Activated CD4-positive, alpha-beta memory T cell treated with anti-CD3 and anti-CD28 coated beads, Interleukin-2, amount 10 ng/mL, durations not matched to agents 7 days and 5 days (primary cell): Measurements from ENCODE around the gene TRPC5OS. TPM values are rescaled to one million over a fixed set of nuclear protein-coding genes. Genes with fewer than 3 reads are reported as not detected.

Source experiments
- CTCF ChIA-PET: fragments of 350-600 bp; sonication (Branson Sonifier 250); formaldehyde crosslinking; loops from one replicate; lab custom pipeline; 2021; ENCODE audit warnings: antibody characterized with exemption, inconsistent platforms; lab: Charles Lee
- POLR2A ChIA-PET: fragments of 350-600 bp; sonication (Branson Sonifier 250); formaldehyde crosslinking; loops from one replicate; lab custom pipeline; 2021; ENCODE audit warnings: antibody characterized with exemption; lab: Charles Lee
- DNase-seq: peaks from one replicate; pipeline ENCODE4 v3.0.0-alpha.2; 2020
- H3K27ac Mint-ChIP-seq: one replicate; pipeline ENCODE4 v1.8.0; 2021; ENCODE audit warnings: mild to moderate bottlenecking, mixed read lengths
- H3K27me3 Mint-ChIP-seq: one replicate; pipeline ENCODE4 v1.8.0; 2021; ENCODE audit warnings: mixed read lengths
- H3K36me3 Mint-ChIP-seq: one replicate; pipeline ENCODE4 v1.8.0; 2021; ENCODE audit warnings: low read depth, mixed read lengths
- H3K4me1 Mint-ChIP-seq: one replicate; pipeline ENCODE4 v1.8.0; 2021; ENCODE audit warnings: mixed read lengths
- H3K4me3 Mint-ChIP-seq: one replicate; pipeline ENCODE4 v1.8.0; 2021; ENCODE audit warnings: mild to moderate bottlenecking, mixed read lengths
- H3K9me3 Mint-ChIP-seq: one replicate; pipeline ENCODE4 v1.8.0; 2021; ENCODE audit warnings: mixed read lengths
- total RNA-seq, 2 experiments: library from RNA; stranded (reverse); gene quantifications; one replicate each; pipeline ENCODE4 v1.2.3, GENCODE V29; 2021

Gene TRPC5OS
- total RNA-seq, 2 experiments from 2014 or later: not detected

DNA sequence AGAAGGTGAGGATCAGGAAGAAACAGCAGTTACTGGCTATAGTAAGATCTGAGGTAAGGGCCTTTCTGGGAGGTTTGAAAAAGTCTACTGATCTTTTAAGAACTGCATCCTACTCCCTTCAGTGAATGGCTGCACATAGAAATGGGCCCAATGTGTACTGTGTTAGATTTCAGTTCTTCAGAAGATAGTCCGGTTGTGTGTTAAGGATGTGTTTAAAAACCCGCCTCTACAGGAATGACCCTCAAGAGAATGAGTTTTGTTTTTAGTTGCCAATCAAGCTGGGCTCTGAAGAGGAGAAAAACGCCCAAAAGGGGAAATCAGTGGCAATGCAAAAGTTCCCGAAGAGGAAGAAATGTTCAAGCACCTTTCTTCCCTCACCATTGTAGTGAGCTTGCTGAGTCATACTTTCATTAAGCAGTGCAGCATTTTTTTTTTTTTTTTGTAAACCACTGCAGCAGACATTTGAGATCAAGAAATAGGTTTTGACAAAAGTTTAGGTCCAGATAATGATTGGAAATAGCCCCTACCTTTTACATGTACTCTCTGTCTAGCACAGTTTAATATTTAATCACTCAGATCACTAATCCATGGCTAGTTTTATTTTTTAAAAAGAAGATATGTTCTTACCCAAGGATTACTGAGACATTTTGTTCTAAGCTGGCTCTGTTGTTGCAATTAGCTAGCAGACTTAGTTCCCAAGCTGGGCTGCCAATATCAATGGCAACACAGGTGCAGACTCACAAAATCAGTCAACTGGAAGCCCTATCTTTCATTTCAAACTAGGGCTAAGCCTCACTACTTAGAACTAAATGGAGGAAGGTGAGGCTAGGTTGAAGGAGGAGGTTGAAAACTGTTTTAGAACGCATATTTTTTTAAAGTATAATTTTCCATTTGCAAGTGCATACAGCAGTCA, 7.0 kb upstream of the TRPC5OS start:
- Mint-ChIP-seq H3K4me1 (peaks cover 4% of the 10 kb centered on the region), H3K27ac (no peak overlapping the region), H3K4me3 (no peak overlapping the region), H3K9me3 (no peaks in the 10 kb centered on the region), H3K27me3 (peaks cover 6% of the 10 kb centered on the region), H3K36me3 (no peaks in the 10 kb centered on the region)
- DNase-seq: no peak
- ChIA-PET CTCF (interaction anchor here (1.0 to 1.6 kb wide), 3 partner anchors 11 to 773 kb away, joined by 3 to 4 read pairs (median 4); no protein-coding TSS in a partner anchor), POLR2A (no interaction called here)

DNA sequence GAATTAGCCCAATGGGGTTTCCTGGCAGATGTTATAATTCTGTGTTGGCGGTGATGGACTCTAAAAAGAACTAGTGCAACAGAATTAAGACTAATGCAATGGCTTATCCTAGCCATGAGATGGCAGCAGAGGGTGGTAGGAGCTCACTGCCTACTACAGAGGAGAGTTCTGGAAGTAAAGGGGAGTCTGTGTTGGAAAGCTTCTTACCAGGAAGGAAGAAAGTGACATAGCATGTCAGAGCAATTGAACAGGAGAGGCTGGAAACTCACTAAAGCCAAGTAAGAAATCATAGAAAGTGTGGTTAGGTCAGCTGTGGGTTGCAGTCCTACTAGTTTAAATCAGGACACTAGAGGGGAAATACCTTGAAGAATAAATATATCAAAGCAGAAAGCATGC, 6.3 kb upstream of the TRPC5OS start:
- peaks cover 6% of the 10 kb centered on the region for H3K27me3 Mint-ChIP-seq
- CTCF ChIA-PET: interaction anchor here (1.0 to 1.6 kb wide), 2 partner anchors 10 to 772 kb away, joined by 4 read pairs; no protein-coding TSS in a partner anchor
- no peaks in the 10 kb centered on the region for H3K36me3 Mint-ChIP-seq
- H3K27ac Mint-ChIP-seq: no peak overlapping the region
- peak; percentile 15 for DNase-seq
- no peaks in the 10 kb centered on the region for H3K9me3 Mint-ChIP-seq
- POLR2A ChIA-PET: no interaction called here
- peaks cover 4% of the 10 kb centered on the region for H3K4me1 Mint-ChIP-seq
- no peak overlapping the region for H3K4me3 Mint-ChIP-seq

DNA sequence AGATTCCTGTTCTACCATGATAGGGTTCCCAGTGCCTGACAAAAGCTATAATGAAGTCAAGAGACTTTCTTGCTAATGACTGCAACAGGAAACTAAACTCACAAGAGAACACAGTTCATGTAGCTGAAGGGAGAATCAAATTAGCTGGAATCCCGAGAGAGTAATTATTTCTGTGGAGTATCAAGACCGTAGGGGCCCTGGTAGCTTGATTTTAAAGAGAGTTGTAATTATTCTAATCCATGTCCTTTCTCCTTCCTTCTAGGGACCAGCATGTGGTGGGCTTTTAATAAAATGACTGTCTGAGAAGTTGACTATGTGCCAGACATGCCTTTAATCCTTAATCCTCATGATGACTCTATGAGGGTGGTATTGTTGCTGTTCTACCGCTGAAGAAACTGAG, 1.7 kb upstream of the TRPC5OS start:
- no peak for DNase-seq
- Mint-ChIP-seq H3K27ac (no peak overlapping the region), H3K4me3 (no peak overlapping the region), H3K4me1 (no peaks in the 10 kb centered on the region), H3K36me3 (no peaks in the 10 kb centered on the region), H3K27me3 (peaks cover 6% of the 10 kb centered on the region), H3K9me3 (no peaks in the 10 kb centered on the region)
- POLR2A ChIA-PET: no interaction called here
- CTCF ChIA-PET: no interaction called here

GRCh38 chrX:111876646-111877045, 665 bp downstream of the TRPC5OS start:
- POLR2A ChIA-PET: no interaction called here
- H3K4me1 Mint-ChIP-seq: no peaks in the 10 kb centered on the region
- no peaks in the 10 kb centered on the region for H3K27me3 Mint-ChIP-seq
- no peak for DNase-seq
- H3K9me3 Mint-ChIP-seq: no peaks in the 10 kb centered on the region
- no peak overlapping the region for H3K4me3 Mint-ChIP-seq
- no peaks in the 10 kb centered on the region for H3K36me3 Mint-ChIP-seq
- H3K27ac Mint-ChIP-seq: no peak overlapping the region
- CTCF ChIA-PET: interaction anchor here (1.0 kb wide), 1 partner anchor 11 kb away, joined by 3 read pairs; no protein-coding TSS in a partner anchor

DNA sequence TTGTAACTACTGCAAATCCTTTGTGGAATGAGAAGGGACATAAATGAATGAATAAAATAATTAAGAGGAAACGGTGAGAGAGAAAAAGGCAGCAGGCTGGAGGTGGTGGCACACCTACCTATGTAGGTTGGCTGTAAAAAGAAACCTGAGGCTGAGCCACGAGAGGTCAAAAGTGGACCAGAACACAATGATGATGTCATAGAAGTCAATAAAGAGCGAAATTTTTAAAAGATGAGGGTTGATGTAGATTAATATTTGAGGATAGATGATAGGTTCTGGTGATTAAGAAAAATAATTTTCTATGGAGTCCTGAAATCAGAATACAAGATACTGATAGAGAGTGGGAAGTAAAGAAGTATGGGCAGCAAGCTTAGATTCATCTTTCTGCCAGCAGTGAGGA, 1.7 kb downstream of the TRPC5OS start:
- Mint-ChIP-seq H3K4me3 (no peak overlapping the region), H3K9me3 (no peaks in the 10 kb centered on the region), H3K36me3 (no peaks in the 10 kb centered on the region), H3K27ac (no peak overlapping the region), H3K4me1 (no peaks in the 10 kb centered on the region), H3K27me3 (no peaks in the 10 kb centered on the region)
- ChIA-PET POLR2A (no interaction called here), CTCF (no interaction called here)
- DNase-seq: no peak

DNA sequence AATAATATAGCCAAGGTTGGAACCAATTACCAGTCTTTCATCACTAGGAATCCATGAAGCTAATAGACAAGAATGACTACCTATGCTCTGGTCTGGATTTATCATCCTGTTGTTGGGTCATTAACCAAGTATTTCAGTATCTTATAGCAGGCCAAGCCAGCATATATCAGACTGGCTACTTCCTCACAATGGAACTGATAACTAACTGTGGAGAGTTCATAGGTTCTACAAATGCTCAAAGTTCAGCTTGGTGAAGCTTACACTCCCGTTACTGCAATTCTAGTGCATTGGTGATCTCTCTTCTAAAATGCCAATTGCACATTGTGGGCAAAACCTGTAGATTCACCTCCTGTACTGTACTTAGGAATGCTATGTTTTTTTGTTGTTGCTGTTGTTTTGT, 4.8 kb downstream of the TRPC5OS start:
- no peaks in the 10 kb centered on the region for H3K4me1 Mint-ChIP-seq
- no peaks in the 10 kb centered on the region for H3K36me3 Mint-ChIP-seq
- H3K27me3 Mint-ChIP-seq: no peaks in the 10 kb centered on the region
- no peak overlapping the region for H3K4me3 Mint-ChIP-seq
- ChIA-PET POLR2A (no interaction called here), CTCF (no interaction called here)
- no peak overlapping the region for H3K27ac Mint-ChIP-seq
- no peaks in the 10 kb centered on the region for H3K9me3 Mint-ChIP-seq
- DNase-seq: no peak

GRCh38 chrX:111881715-111882114, 5.7 kb downstream of the TRPC5OS start:
- Mint-ChIP-seq H3K36me3 (no peaks in the 10 kb centered on the region), H3K4me3 (no peak overlapping the region), H3K27me3 (no peaks in the 10 kb centered on the region), H3K9me3 (no peaks in the 10 kb centered on the region), H3K27ac (no peak overlapping the region), H3K4me1 (no peaks in the 10 kb centered on the region)
- no peak for DNase-seq
- ChIA-PET CTCF (no interaction called here), POLR2A (no interaction called here)

- CTCF ChIA-PET: interaction anchor here (1.0 kb wide), 1 partner anchor 10 kb away, joined by 3 read pairs; the partner anchor contains the start of gene TRPC5OS
- no peaks in the 10 kb centered on the region for H3K4me1 Mint-ChIP-seq
- H3K36me3 Mint-ChIP-seq: no peaks in the 10 kb centered on the region
- no peaks in the 10 kb centered on the region for H3K27me3 Mint-ChIP-seq
- no peaks in the 10 kb centered on the region for H3K9me3 Mint-ChIP-seq
- DNase-seq: no peak
- H3K27ac Mint-ChIP-seq: no peak overlapping the region
- POLR2A ChIA-PET: no interaction called here
- H3K4me3 Mint-ChIP-seq: no peak overlapping the region
These were observed 10.7 kb downstream of the TRPC5OS start for GRCh38 chrX:111886678-111887077.

DNA sequence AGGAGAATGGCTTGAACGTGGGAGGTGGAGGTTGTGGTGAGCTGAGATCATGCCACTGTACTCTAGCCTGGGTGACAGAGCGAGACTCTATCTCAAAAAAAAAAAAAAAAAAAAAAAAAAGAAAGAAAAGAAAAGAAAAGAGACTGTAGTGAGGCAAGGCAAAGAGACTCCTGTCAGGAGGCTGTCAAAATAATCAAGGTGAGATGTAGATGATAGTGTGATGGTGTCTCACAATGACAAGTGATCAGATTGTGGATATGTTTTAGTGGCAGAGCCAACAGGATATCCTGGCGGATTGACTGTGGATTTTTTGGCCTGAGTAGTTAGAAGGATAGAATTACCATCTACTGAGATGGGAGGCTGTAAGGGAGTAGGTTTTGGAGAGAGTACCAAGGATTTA, 12.6 kb downstream of the TRPC5OS start:
- no peak for DNase-seq
- ChIA-PET POLR2A (no interaction called here), CTCF (no interaction called here)
- H3K4me1 Mint-ChIP-seq: no peaks in the 10 kb centered on the region
- H3K27ac Mint-ChIP-seq: no peak overlapping the region
- H3K9me3 Mint-ChIP-seq: no peaks in the 10 kb centered on the region
- H3K4me3 Mint-ChIP-seq: no peak overlapping the region
- H3K36me3 Mint-ChIP-seq: no peaks in the 10 kb centered on the region
- H3K27me3 Mint-ChIP-seq: no peaks in the 10 kb centered on the region

DNA sequence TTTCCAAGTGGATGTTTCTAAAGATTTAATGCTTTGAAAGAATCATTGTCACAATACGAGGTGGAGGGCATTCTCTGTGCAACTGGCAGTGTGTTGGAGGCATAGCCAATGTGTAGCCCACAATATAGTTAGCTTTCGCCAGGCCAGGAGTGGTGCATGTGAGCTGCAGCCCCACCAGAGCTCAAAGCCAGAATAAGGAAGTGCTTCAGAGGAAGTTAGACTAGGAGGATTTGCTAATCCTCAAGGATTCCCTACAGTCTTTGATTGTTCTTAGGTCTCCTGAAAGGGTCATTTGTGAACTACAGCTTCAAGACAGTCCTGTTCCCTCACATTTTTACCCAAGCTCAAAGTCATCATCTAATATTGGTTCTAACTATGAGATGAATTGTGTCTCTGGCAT, 16.4 kb downstream of the TRPC5OS start:
- CTCF ChIA-PET: no interaction called here
- no peaks in the 10 kb centered on the region for H3K36me3 Mint-ChIP-seq
- no peaks in the 10 kb centered on the region for H3K27me3 Mint-ChIP-seq
- no peaks in the 10 kb centered on the region for H3K9me3 Mint-ChIP-seq
- H3K4me1 Mint-ChIP-seq: no peaks in the 10 kb centered on the region
- POLR2A ChIA-PET: no interaction called here
- no peak overlapping the region for H3K27ac Mint-ChIP-seq
- no peak for DNase-seq
- H3K4me3 Mint-ChIP-seq: no peak overlapping the region

GRCh38 chrX:111896148-111896547, 20.2 kb downstream of the TRPC5OS start:
- no peak overlapping the region for H3K4me3 Mint-ChIP-seq
- no peak overlapping the region for H3K27ac Mint-ChIP-seq
- DNase-seq: no peak
- H3K27me3 Mint-ChIP-seq: peaks cover 3% of the 10 kb centered on the region
- ChIA-PET POLR2A (no interaction called here), CTCF (no interaction called here)
- no peaks in the 10 kb centered on the region for H3K36me3 Mint-ChIP-seq
- no peaks in the 10 kb centered on the region for H3K4me1 Mint-ChIP-seq
- no peaks in the 10 kb centered on the region for H3K9me3 Mint-ChIP-seq

GRCh38 chrX:111914398-111915090, 38.6 kb downstream of the TRPC5OS start:
- no peaks in the 10 kb centered on the region for H3K27me3 Mint-ChIP-seq
- no peaks in the 10 kb centered on the region for H3K9me3 Mint-ChIP-seq
- no peak overlapping the region for H3K4me3 Mint-ChIP-seq
- no peak for DNase-seq
- CTCF ChIA-PET: no interaction called here
- no peak overlapping the region for H3K27ac Mint-ChIP-seq
- no peaks in the 10 kb centered on the region for H3K4me1 Mint-ChIP-seq
- POLR2A ChIA-PET: no interaction called here
- no peaks in the 10 kb centered on the region for H3K36me3 Mint-ChIP-seq

DNA sequence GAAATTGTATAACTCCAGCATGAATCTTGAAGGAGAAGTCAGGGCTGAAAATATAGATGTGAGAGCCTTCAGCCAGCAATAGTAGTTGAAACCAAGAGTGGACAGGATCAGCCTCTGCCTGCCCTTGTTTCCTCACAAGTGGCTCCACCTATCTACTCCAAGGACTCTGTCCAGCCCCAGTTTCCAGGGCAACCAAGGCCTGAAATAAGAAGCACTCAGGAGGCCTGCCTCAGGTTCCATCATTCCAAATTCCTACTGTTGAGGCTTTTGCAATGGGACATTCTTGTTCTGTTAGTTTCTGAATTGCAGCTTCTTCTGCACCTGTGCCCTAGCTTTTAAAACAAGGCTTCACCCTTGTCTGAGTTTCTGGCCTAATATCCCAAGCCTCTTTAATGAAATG, 41.6 kb downstream of the TRPC5OS start:
- DNase-seq: no peak
- Mint-ChIP-seq H3K4me3 (no peak overlapping the region), H3K9me3 (no peaks in the 10 kb centered on the region), H3K27me3 (no peaks in the 10 kb centered on the region), H3K4me1 (no peaks in the 10 kb centered on the region), H3K27ac (no peak overlapping the region), H3K36me3 (no peaks in the 10 kb centered on the region)
- CTCF ChIA-PET: no interaction called here
- POLR2A ChIA-PET: no interaction called here
